ENCODE measurements around the gene SH2B3. TPM values are rescaled to one million over a fixed set of nuclear protein-coding genes. Genes with fewer than 3 reads are reported as not detected.

SH2B3 gene
- total and polyA plus RNA-seq, 9 of the 15 experiments (the other 6 are each of a cell fraction or from before 2014, with no cell fraction given): 10.8 to 75.3 (median 37.4) TPM

DNA sequence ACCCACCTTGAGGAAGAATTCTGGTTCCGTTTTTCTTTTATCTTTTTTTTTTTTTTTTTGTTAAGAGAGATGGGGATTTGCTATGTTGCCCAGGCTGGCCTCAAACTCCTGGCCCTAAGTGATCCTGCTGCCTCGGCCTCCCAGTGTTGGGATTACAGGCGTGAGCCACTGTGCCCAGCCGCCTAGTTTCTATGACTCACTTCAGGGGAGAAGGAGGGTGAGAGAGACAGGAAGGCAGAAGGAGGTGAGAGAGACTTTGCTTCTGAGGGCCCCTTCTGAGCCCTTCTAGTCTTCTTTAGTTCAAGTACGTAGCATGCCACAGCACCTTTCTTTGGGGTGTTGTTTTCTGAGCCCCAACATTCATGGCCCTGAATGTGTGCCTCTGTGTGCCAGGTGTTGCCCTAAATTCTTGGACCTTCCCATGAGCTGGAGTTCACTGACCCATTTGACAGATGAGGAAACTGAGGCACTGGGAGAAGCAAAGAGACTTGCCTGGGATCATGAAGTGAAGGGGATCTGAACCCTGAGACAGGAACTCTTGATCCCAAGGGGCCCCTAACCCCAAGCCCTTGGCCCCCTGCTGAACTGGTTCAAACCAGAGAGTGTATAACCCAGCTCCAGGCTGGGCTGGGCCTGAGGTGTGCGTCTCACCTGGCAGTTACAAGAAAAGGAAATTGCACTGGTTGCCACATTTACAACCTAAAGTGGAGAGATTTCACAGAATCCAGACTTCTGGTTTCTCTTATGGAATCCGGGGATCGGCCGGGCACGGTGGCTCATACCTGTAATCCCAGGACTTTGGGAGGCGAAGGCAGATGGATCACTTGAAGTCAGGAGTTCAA, 20.8 kb downstream of the SH2B3 start (continued):
- no peak for TF ChIP-seq RERE (CRISPR knock-in tag; IDR thresholded peaks at IDR 0.05; ENCODE audit: borderline replicate concordance)
- TF ChIP-seq TGIF2 (CRISPR knock-in tag; IDR thresholded peaks at IDR 0.05): no peak
- peak; percentile 71 for TF ChIP-seq BCOR (IDR thresholded peaks at IDR 0.05)
- no peak for TF ChIP-seq SMAD4 (CRISPR knock-in tag; conservative IDR thresholded peaks at IDR 0.05)
- no peak for TF ChIP-seq ZBTB7A (IDR thresholded peaks at IDR 0.05; ENCODE audit: borderline replicate concordance, control insufficient read depth, low read depth, low read length)
- TF ChIP-seq ZNF77 (CRISPR knock-in tag; IDR thresholded peaks at IDR 0.05): no peak
- no peak for TF ChIP-seq THAP12 (CRISPR knock-in tag; IDR thresholded peaks at IDR 0.05)
- no peak for TF ChIP-seq ZBED1 (IDR thresholded peaks at IDR 0.05)
